Stimulated activated CD8-positive, alpha-beta memory T cell treated with anti-CD3 and anti-CD28 coated beads, Interleukin-15, amount 100 ng/mL, for 1 hour (primary cell): Measurements from ENCODE around the gene SLC27A1.
A peak's percentile ranks its signal among the peaks of the same experiment; 100 is the strongest.
"Not testable (repeated sequence)": the region's sequence is repeated elsewhere in the genome, so short reads cannot be mapped to it uniquely, and the experiment has no call there.

Experiments
- DNase-seq: peaks from one replicate; pipeline ENCODE4 v3.0.0-alpha.2; 2020; ENCODE audit warnings: low read depth

SLC27A1 gene

GRCh38 chr19:17457616-17458015 is 12.7 kb upstream of the SLC27A1 start:
- no peak for DNase-seq

GRCh38 chr19:17458970-17459369 is 11.4 kb upstream of the SLC27A1 start:
- no peak for DNase-seq

- DNase-seq: no peak
Observed at GRCh38 chr19:17460372-17461230, 9.7 kb upstream of the SLC27A1 start, which contains the start of gene NXNL1. NXNL1 (minus strand) TSS chr19:17460926; CDS start chr19:17460869, 57 bp downstream.

- no peak for DNase-seq
Observed at GRCh38 chr19:17466487-17466850, 3.9 kb upstream of the SLC27A1 start.

GRCh38 chr19:17467471-17468301 is 2.6 kb upstream of the SLC27A1 start:
- no peak for DNase-seq

GRCh38 chr19:17468302-17469091 is 1.8 kb upstream of the SLC27A1 start:
- no peak for DNase-seq

GRCh38 chr19:17469092-17469480 is 1.2 kb upstream of the SLC27A1 start:
- no peak for DNase-seq

- peak; percentile 93 for DNase-seq
Observed at GRCh38 chr19:17469481-17470067, 750 bp upstream of the SLC27A1 start.

- no peak for DNase-seq
Observed at GRCh38 chr19:17471410-17472125, 1.2 kb downstream of the SLC27A1 start.

- no peak for DNase-seq
Observed at GRCh38 chr19:17473041-17473440, 2.7 kb downstream of the SLC27A1 start.

- DNase-seq: not testable (repeated sequence)
Observed at GRCh38 chr19:17475011-17475540, 4.8 kb downstream of the SLC27A1 start.

- no peak for DNase-seq
Observed at GRCh38 chr19:17475541-17476115, 5.3 kb downstream of the SLC27A1 start.

GRCh38 chr19:17479325-17479791 is 9.0 kb downstream of the SLC27A1 start:
- no peak for DNase-seq

- no peak for DNase-seq
Observed at GRCh38 chr19:17481986-17482385, 11.7 kb downstream of the SLC27A1 start.

GRCh38 chr19:17482877-17483604 is 12.7 kb downstream of the SLC27A1 start:
- no peak for DNase-seq

GRCh38 chr19:17483605-17484002 is 13.3 kb downstream of the SLC27A1 start:
- DNase-seq: no peak

- no peak for DNase-seq
Observed at GRCh38 chr19:17484520-17485185, 14.3 kb downstream of the SLC27A1 start.

- DNase-seq: no peak
Observed at GRCh38 chr19:17486545-17487240, 16.4 kb downstream of the SLC27A1 start.
